ENCODE measurements around the gene CFHR2.

GRCh38 chr1:196897158-196897828 lies 46.2 kb upstream of the CFHR2 start:
- TF ChIP-seq CTCF (IDR thresholded peaks at IDR 0.05; ENCODE audit: insufficient read depth, low read depth, low read length) (no peak), EZH2 (IDR thresholded peaks at IDR 0.05; ENCODE audit: insufficient read depth, low read length) (no peak)
